Activated CD4-positive, alpha-beta T cell treated with anti-CD3 and anti-CD28 coated beads for 36 hours (primary cell): ENCODE measurements around the gene NEK5. TPM values are rescaled to one million over a fixed set of nuclear protein-coding genes. Genes with fewer than 3 reads are reported as not detected.

Experiments used
- ATAC-seq: fragments of 200-7000 bp; cut with Tn5 transposase; one replicate; pipeline ENCODE4 v1.10.0; 2021; ENCODE audit warnings: mild to moderate bottlenecking, moderate library complexity
- CTCF ChIA-PET: fragments of 350-600 bp; sonication (Branson Sonifier 250); formaldehyde crosslinking; loops from one replicate; lab custom pipeline; 2021; ENCODE audit warnings: antibody characterized with exemption; lab: Charles Lee
- POLR2A ChIA-PET: fragments of 350-600 bp; sonication (Branson Sonifier 250); formaldehyde crosslinking; loops from one replicate; lab custom pipeline; 2021; ENCODE audit warnings: antibody characterized with exemption, inconsistent platforms; lab: Charles Lee
- DNase-seq: peaks from one replicate; pipeline ENCODE4 v3.0.0-alpha.2; 2020
- H3K27ac Mint-ChIP-seq: one replicate; pipeline ENCODE4 v1.8.0; 2021; ENCODE audit warnings: mixed read lengths
- H3K27me3 Mint-ChIP-seq: one replicate; pipeline ENCODE4 v1.8.0; 2021; ENCODE audit warnings: mixed read lengths
- H3K36me3 Mint-ChIP-seq: one replicate; pipeline ENCODE4 v1.8.0; 2021; ENCODE audit warnings: low read depth, mixed read lengths
- H3K4me1 Mint-ChIP-seq: one replicate; pipeline ENCODE4 v1.8.0; 2021; ENCODE audit warnings: mixed read lengths
- H3K4me3 Mint-ChIP-seq: one replicate; pipeline ENCODE4 v1.8.0; 2021; ENCODE audit warnings: mild to moderate bottlenecking, moderate library complexity, mixed read lengths
- H3K9me3 Mint-ChIP-seq: one replicate; pipeline ENCODE4 v1.8.0; 2021; ENCODE audit warnings: low read depth, mixed read lengths
- intact Hi-C, 2 experiments: fragments of 100-400 bp; cut with DNase I in 1 of 2; cut with micrococcal nuclease in 1 of 2; formaldehyde crosslinking; loops; one replicate each; pipeline versions ENCODE4 v1.14.2 to v1.15.1; 2022 to 2024; cut with DNase I, micrococcal nuclease
- total RNA-seq, 2 experiments: library from RNA; stranded (reverse); gene quantifications; one replicate each; pipeline ENCODE4 v1.2.3, GENCODE V29; 2021

Gene NEK5
- total RNA-seq, 2 experiments from 2014 or later: 0.16 to 0.44 TPM

GRCh38 chr13:51998723-51999509 is 130.0 kb downstream of the NEK5 start:
- ChIA-PET CTCF (interaction anchor here (0.6 to 1.2 kb wide), 6 partner anchors 23 to 788 kb away, joined by 3 to 4 read pairs (median 3); no protein-coding TSS in a partner anchor), POLR2A (no interaction called here)
- intact Hi-C loops: no loop called here
- no peak for ATAC-seq
- Mint-ChIP-seq H3K27me3 (peaks cover 4% of the 10 kb centered on the region), H3K4me1 (peaks cover 3% of the 10 kb centered on the region), H3K36me3 (no peaks in the 10 kb centered on the region), H3K9me3 (no peaks in the 10 kb centered on the region), H3K4me3 (no peak overlapping the region), H3K27ac (no peak overlapping the region)
- DNase-seq: no peak

GRCh38 chr13:51997641-51998330 is 131.1 kb downstream of the NEK5 start:
- H3K27ac Mint-ChIP-seq: no peak overlapping the region
- peaks cover 3% of the 10 kb centered on the region for H3K4me1 Mint-ChIP-seq
- no peaks in the 10 kb centered on the region for H3K36me3 Mint-ChIP-seq
- peaks cover 4% of the 10 kb centered on the region for H3K27me3 Mint-ChIP-seq
- intact Hi-C loops: no loop called here
- H3K9me3 Mint-ChIP-seq: no peaks in the 10 kb centered on the region
- ChIA-PET POLR2A (no interaction called here), CTCF (interaction anchor here (0.9 to 1.1 kb wide), 2 partner anchors 86 to 711 kb away, joined by 3 to 4 read pairs; no protein-coding TSS in a partner anchor)
- no peak for ATAC-seq
- H3K4me3 Mint-ChIP-seq: no peak overlapping the region
- DNase-seq: no peak

- intact Hi-C loops: no loop called here
- Mint-ChIP-seq H3K36me3 (no peaks in the 10 kb centered on the region), H3K9me3 (no peaks in the 10 kb centered on the region), H3K4me3 (no peak overlapping the region), H3K27ac (no peak overlapping the region), H3K4me1 (peaks cover 3% of the 10 kb centered on the region), H3K27me3 (peaks cover 4% of the 10 kb centered on the region)
- DNase-seq (no peak), ATAC-seq (no peak)
- ChIA-PET CTCF (interaction anchor here (0.7 to 0.9 kb wide), 2 partner anchors 87 to 391 kb away, joined by 3 read pairs; no protein-coding TSS in a partner anchor), POLR2A (no interaction called here)
These were observed 131.7 kb downstream of the NEK5 start for GRCh38 chr13:51997186-51997585.

GRCh38 chr13:51996641-51997040 is 132.2 kb downstream of the NEK5 start:
- Mint-ChIP-seq H3K27ac (no peak overlapping the region), H3K27me3 (peaks cover 4% of the 10 kb centered on the region), H3K4me1 (peaks cover 3% of the 10 kb centered on the region), H3K9me3 (no peaks in the 10 kb centered on the region), H3K4me3 (no peak overlapping the region), H3K36me3 (no peaks in the 10 kb centered on the region)
- ChIA-PET CTCF (interaction anchor here (0.7 to 0.9 kb wide), 2 partner anchors 88 to 390 kb away, joined by 3 read pairs; no protein-coding TSS in a partner anchor), POLR2A (no interaction called here)
- intact Hi-C loops: no loop called here
- ATAC-seq (no peak), DNase-seq (no peak)

- CTCF ChIA-PET: interaction anchor here (1.0 kb wide), 1 partner anchor 178 kb away, joined by 3 read pairs; no protein-coding TSS in a partner anchor
- Mint-ChIP-seq H3K4me3 (no peak overlapping the region), H3K27me3 (peaks cover 4% of the 10 kb centered on the region), H3K27ac (no peak overlapping the region), H3K9me3 (no peaks in the 10 kb centered on the region), H3K4me1 (no peaks in the 10 kb centered on the region), H3K36me3 (no peaks in the 10 kb centered on the region)
- DNase-seq (no peak), ATAC-seq (no peak)
- intact Hi-C loops: no loop called here
- POLR2A ChIA-PET: no interaction called here
These were observed 133.0 kb downstream of the NEK5 start for GRCh38 chr13:51995677-51996551.

- intact Hi-C loops: no loop called here
- Mint-ChIP-seq H3K36me3 (no peaks in the 10 kb centered on the region), H3K4me1 (no peaks in the 10 kb centered on the region), H3K27ac (no peak overlapping the region), H3K27me3 (no peaks in the 10 kb centered on the region), H3K4me3 (no peak overlapping the region), H3K9me3 (no peaks in the 10 kb centered on the region)
- CTCF ChIA-PET: interaction anchor here (1.9 kb wide), 1 partner anchor 8 kb away, joined by 9 read pairs; no protein-coding TSS in a partner anchor
- DNase-seq (no peak), ATAC-seq (no peak)
- POLR2A ChIA-PET: no interaction called here
These were observed 135.2 kb downstream of the NEK5 start for GRCh38 chr13:51993713-51994112.

- POLR2A ChIA-PET: interaction anchor here (0.6 kb wide), 1 partner anchor 12 kb away, joined by 5 read pairs; no protein-coding TSS in a partner anchor
- no peaks in the 10 kb centered on the region for H3K36me3 Mint-ChIP-seq
- intact Hi-C loops: no loop called here
- DNase-seq: no peak
- H3K9me3 Mint-ChIP-seq: no peaks in the 10 kb centered on the region
- H3K4me1 Mint-ChIP-seq: no peaks in the 10 kb centered on the region
- H3K27me3 Mint-ChIP-seq: peaks cover 5% of the 10 kb centered on the region
- CTCF ChIA-PET: no interaction called here
- no peak overlapping the region for H3K27ac Mint-ChIP-seq
- H3K4me3 Mint-ChIP-seq: no peak overlapping the region
- no peak for ATAC-seq
These were observed 139.8 kb downstream of the NEK5 start for GRCh38 chr13:51988988-51989618.

Other genes starting within 250 kb of the NEK5 start
- gene ATP7B, start 117.6 kb downstream of the NEK5 start, total RNA-seq: 1 to 10 TPM; 1.1 to 1.4 TPM
- gene ALG11, start 116.7 kb downstream of the NEK5 start, total RNA-seq: 10 to 100 TPM; 14.1 to 18.1 TPM
- gene UTP14C, start 104.4 kb downstream of the NEK5 start, total RNA-seq: 1 to 10 TPM; 6.1 to 7.6 TPM
- gene NEK3, start 30.5 kb upstream of the NEK5 start, total RNA-seq: 10 to 100 TPM; 10.5 to 12.0 TPM